Pancreas (tissue), 10 donors: ENCODE data around the gene TMTC2. TPM values are rescaled to one million over a fixed set of nuclear protein-coding genes. Genes with fewer than 3 reads are reported as not detected.

Source experiments
- ATAC-seq, 4 donors: fragments of 200-7000 bp; cut with Tn5 transposase; one replicate each; pipeline versions ENCODE4 v1.8.0 to v1.9.1; 2020; ENCODE audit warnings: mild to moderate bottlenecking in 4 of 4, moderate library complexity in 4 of 4
- DNase-seq, 6 donors: peaks; one replicate each; pipeline ENCODE4 v3.0.0-alpha.2; 2020
- FAIRE-seq: peaks from 2 replicates; lab custom pipeline; 2012; peaks lifted over from hg19 to GRCh38; lab: Jason Lieb, UNC
- H3K27ac ChIP-seq, 4 donors: fragments of 200-600 bp; sonication (generic); 1 replicate in 3 of 4; 2 replicates in 1 of 4; pipeline versions ENCODE4 v1.5.0 to v1.8.0; 2020
- H3K27me3 ChIP-seq, 4 donors: fragments of 200-600 bp; one replicate each; pipeline ENCODE4 v1.8.0; 2021
- H3K36me3 ChIP-seq, 3 donors: fragments of 200-600 bp; sonication (generic) in 1 of 3; one replicate each; pipeline versions ENCODE4 v1.5.0 to v1.8.0; 2020 to 2021
- H3K4me1 ChIP-seq, 3 donors: fragments of 200-600 bp; one replicate each; pipeline ENCODE4 v1.8.0; 2021
- H3K4me3 ChIP-seq, 4 donors: fragments of 200-600 bp; sonication (generic) in 2 of 4; one replicate each; pipeline versions ENCODE4 v1.5.0 to v1.8.0; 2020 to 2021
- H3K9me3 ChIP-seq, 4 donors: fragments of 200-600 bp; one replicate each; pipeline ENCODE4 v1.8.0; 2021
- WGBS, 2 donors: extraction: QIAGEN DNeasy Blood & Tissue Kit; methylation state at CpG; one replicate each; pipeline ENCODE4 v1.1.7; 2013; 5-methylcytosine and 5-hydroxymethylcytosine counted together
- intact Hi-C, 3 donors: fragments of 100-400 bp; cut with DNase I; formaldehyde crosslinking; loops; one replicate each; pipeline versions ENCODE4 v1.11.1 to v1.14.2; 2022
- polyA plus RNA-seq, 2 donors: library from polyadenylated mRNA; stranded (reverse); fragments of 200-250 nt; gene quantifications; one replicate each; pipeline ENCODE4 v1.2.3, GENCODE V29; 2013
- total RNA-seq, 6 donors: library from RNA; stranded (reverse); fragmentation: NEBNext Ultra II Directional in 4 of 6; extraction: Animal tissue kit (Norgen Biotek cat#: 25700) in 4 of 6; gene quantifications; one replicate each; pipeline versions ENCODE4 v1.2.1 to v1.2.4, GENCODE V29; 2021 to 2023
- TF ChIP-seq, protein P1 (sequence below), 4 donors: fragments of 200-600 bp; sonication (generic) in 3 of 4; IDR thresholded peaks; one replicate each; pipeline versions ENCODE4 v1.5.0 to v1.8.0; 2021; ENCODE audit warnings: antibody characterized with exemption in 4 of 4
- donor health status: healthy with polysubstance abuse.
- donor health status: DM: no; HTN: no; CAD: no; lungs with moderate emphysema.
- donor health status: DM: no; HTN: no; CAD: no.
- donor health status: control.
- donor health status: control.
- donor health status: Bipolar disorder and iron deficiency.
- donor health status: DM: yes; HTN: yes; CAD: no.
- donor health status: DM: no; HTN: no; CAD: no.
- donor health status: DM: no; HTN: no; CAD: no.
- donor health status: DM: yes; HTN: yes; CAD: no.

The TMTC2 gene
- total and polyA plus RNA-seq, 8 donors: 5.3 to 14.4 (median 6.4) TPM

- Histone ChIP-seq H3K27ac (no peak overlapping the region), H3K27me3 (no peaks in the 10 kb centered on the region), H3K4me1 (peaks cover 0 to 4% (median 0%) of the 10 kb centered on the region in 3 donors), H3K4me3 (no peak overlapping the region), H3K9me3 (no peaks in the 10 kb centered on the region), H3K36me3 (no peaks in the 10 kb centered on the region)
- ATAC-seq: peak in 3 of 4 donors; percentile 23 to 71 (median 53)
- no peak for FAIRE-seq
- 87 to 88% methylated on average over 28 of the region's 28 CpGs for WGBS, 2 donors
- TF ChIP-seq, protein P1, sequence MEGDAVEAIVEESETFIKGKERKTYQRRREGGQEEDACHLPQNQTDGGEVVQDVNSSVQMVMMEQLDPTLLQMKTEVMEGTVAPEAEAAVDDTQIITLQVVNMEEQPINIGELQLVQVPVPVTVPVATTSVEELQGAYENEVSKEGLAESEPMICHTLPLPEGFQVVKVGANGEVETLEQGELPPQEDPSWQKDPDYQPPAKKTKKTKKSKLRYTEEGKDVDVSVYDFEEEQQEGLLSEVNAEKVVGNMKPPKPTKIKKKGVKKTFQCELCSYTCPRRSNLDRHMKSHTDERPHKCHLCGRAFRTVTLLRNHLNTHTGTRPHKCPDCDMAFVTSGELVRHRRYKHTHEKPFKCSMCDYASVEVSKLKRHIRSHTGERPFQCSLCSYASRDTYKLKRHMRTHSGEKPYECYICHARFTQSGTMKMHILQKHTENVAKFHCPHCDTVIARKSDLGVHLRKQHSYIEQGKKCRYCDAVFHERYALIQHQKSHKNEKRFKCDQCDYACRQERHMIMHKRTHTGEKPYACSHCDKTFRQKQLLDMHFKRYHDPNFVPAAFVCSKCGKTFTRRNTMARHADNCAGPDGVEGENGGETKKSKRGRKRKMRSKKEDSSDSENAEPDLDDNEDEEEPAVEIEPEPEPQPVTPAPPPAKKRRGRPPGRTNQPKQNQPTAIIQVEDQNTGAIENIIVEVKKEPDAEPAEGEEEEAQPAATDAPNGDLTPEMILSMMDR (IDR thresholded peaks at IDR 0.05): no peak
- intact Hi-C loops: no loop called here
- DNase-seq: peak in 2 of 6 donors; percentile 14 to 66
These were observed 27.1 kb upstream of the TMTC2 start for GRCh38 chr12:82659343-82660207.

GRCh38 chr12:82660541-82661325, 26.0 kb upstream of the TMTC2 start:
- intact Hi-C loops: no loop called here
- 96 to 97% methylated on average over 3 of the region's 3 CpGs for WGBS, 2 donors
- no peaks in the 10 kb centered on the region for H3K27me3 ChIP-seq
- H3K36me3 ChIP-seq: no peaks in the 10 kb centered on the region
- H3K9me3 ChIP-seq: no peaks in the 10 kb centered on the region
- no peak overlapping the region for H3K4me3 ChIP-seq
- no peak overlapping the region for H3K27ac ChIP-seq
- FAIRE-seq (no peak), ATAC-seq (no peak), DNase-seq (no peak)
- peaks cover 0 to 4% (median 0%) of the 10 kb centered on the region in 3 donors for H3K4me1 ChIP-seq
- TF ChIP-seq, protein P1 (IDR thresholded peaks at IDR 0.05): no peak

DNA sequence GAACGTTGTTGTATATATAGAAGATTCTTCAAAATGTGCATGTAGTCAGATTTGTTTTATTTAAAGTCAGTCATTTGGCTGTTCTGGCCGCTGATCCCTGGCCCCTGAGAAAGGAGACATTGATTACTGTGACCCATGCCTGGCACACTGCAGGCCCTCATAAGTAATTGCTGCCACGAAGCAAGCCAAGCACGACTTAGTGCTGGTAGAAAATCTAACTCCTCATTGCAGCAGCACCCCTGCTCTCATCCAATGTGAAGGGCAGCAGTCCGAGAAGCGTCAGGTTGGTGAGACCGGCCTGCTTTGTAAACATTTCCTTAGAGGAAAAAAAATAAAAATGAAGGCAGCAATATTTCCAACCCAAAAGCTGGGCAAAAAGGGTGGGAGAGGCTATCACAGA, 22.8 kb upstream of the TMTC2 start:
- no peaks in the 10 kb centered on the region for H3K36me3 ChIP-seq
- no peaks in the 10 kb centered on the region for H3K27me3 ChIP-seq
- intact Hi-C loops: no loop called here
- H3K9me3 ChIP-seq: no peaks in the 10 kb centered on the region
- ATAC-seq: no peak
- H3K4me1 ChIP-seq: peaks cover 0 to 4% (median 0%) of the 10 kb centered on the region in 3 donors
- no peak for DNase-seq
- WGBS, 2 donors: 26 to 28% methylated on average over 7 of the region's 7 CpGs
- TF ChIP-seq, protein P1 (IDR thresholded peaks at IDR 0.05): no peak
- no peak for FAIRE-seq
- H3K4me3 ChIP-seq: no peak overlapping the region
- no peak overlapping the region for H3K27ac ChIP-seq

- Histone ChIP-seq H3K9me3 (no peaks in the 10 kb centered on the region), H3K4me1 (peaks cover 0 to 2% (median 0%) of the 10 kb centered on the region in 3 donors), H3K36me3 (no peaks in the 10 kb centered on the region), H3K27ac (no peak overlapping the region), H3K27me3 (no peaks in the 10 kb centered on the region), H3K4me3 (no peak overlapping the region)
- WGBS, 2 donors: 87 to 93% methylated on average over 3 of the region's 3 CpGs
- intact Hi-C loops: no loop called here
- no peak for DNase-seq
- FAIRE-seq: no peak
- no peak for ATAC-seq
- TF ChIP-seq, protein P1 (IDR thresholded peaks at IDR 0.05): no peak
These were observed 21.4 kb upstream of the TMTC2 start for GRCh38 chr12:82665142-82665923.
